NCI-H2029 treated with DMSO at 0.1 percent for 48 hours (cell line): ENCODE measurements around the gene TGFBR3.

ENCODE experiments used
- DNase-seq: peaks from one replicate; lab custom pipeline; 2025; lab: John Stamatoyannopoulos, UW

The TGFBR3 gene

DNA sequence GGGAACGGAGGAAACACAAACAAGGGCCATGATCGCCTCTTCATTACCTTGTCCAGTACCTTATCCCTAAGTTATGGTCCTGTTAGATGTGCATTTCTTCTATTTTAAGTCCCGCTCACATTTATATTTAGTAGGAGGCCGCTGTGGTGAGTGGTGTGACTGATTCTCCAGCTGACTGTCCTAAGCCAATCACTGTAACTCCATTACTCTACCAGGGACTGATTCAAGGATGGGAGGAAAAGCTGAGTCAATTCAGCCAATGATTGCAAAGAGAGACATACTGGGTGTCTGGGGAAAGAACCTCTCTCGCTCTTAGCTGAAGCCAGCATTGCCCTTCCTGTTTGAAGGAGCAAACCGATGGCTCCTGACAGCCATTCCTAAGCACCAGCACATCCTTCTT is 59.7 kb downstream of the TGFBR3 start:
- no peak for DNase-seq

DNA sequence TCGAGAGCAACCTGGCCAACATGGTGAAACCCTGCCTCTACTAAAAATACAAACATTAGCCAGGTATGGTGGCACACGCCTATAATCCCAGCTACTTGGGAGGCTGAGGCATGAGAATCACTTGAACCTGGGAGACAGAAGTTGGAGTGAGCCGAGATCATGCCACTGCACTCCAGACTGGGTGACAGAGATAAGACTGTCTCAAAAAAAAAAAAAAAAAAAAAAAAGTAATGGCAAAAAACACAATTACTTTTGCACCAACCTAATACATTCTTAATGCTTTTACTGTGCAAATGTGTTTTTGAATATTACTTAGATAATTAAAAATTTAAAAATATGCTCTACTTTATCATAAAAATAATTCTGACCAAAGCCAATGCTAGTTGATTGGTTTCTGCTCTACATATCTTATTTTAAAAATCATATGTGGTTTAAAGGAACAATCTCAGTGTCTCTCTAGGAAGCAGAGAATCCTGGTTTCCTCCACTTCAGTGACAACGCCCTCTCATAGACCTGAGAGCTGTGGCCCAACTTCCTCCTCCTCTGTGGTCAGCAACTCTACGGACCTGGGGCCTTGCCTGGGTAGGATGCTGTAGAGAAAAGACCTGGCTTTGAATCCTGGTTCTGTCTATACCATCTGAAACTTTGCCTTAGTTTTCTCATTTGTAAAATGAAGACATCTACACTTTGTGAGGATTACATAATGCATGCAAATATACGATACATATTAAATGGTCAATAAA is 64.7 kb downstream of the TGFBR3 start:
- DNase-seq: no peak

DNA sequence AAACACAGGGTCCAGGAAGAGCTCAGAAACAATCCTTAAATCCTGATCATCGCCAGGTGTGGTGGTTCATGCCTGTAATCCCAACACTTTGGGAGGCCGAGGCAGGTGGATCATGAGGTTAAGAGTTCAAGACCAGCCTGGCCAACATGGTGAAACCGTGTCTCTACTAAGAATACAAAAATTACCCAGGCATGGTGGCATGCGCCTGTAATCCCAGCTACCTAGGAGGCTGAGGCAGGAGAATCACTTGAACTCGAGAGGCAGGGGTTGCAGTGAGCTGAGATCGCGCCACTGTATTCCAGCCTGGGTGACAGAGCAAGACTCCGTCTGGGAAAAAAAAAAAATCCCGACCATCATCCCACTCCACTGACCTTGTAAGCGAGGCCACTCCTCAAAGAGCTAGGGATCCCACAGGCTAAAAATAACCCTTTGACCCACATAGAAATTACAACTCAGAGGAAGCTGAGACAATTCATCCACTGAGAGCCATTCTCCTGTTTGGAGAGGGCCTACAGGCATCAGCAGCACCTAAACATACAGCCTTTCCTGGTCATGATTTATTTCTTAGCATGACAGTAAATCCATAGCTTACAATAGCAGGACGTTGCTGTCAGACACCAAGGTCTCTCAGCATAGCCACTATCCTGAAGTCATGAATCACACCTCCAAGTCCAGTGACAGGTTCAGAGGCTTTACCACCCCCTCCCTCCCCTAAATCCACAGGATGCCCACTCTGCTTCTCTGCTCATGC is 66.7 kb downstream of the TGFBR3 start:
- no peak for DNase-seq

DNA sequence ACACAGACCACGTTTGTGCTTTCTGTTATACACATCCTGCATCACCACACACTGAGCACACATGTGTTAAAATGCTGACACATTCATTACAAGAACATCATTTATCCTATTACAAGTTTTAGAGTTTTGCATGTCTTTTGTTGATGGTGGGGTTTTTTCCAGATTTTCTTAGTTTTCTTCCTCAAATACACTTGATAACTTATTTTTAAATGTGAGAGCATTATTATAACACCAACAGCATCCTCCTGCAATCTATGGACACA is 67.3 kb downstream of the TGFBR3 start:
- no peak for DNase-seq

DNA sequence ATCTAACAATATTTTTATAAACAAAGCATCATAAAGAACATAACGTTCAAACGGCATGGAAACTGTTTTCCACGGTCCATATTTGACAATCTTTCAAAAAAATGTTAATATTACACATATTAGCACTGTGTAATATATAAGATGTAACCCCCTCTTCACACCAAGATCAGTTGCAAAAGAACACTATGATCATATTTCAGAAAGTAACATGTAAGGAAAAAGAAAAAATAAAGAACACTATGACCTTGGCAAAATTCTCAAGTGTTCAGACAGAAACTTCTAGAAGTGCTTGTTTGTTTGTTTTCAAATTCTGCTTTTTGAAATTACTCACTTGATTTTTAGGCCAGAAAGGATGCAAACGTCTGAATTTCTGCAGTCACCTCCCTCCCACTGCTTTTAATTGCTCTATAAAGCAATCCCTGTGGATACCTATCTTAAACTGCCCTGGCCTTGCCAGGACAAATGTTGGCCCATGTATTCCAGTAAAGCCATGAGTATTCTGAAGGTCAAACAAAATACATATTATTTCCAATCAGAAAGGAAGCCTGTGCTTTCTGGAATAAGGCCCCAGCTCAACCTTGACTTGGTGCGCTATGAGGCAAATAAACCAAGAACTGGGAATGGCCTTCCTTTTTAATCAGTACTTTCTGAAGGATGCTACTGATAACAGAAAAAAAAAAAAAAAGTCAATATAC is 68.6 kb downstream of the TGFBR3 start:
- DNase-seq: no peak

DNA sequence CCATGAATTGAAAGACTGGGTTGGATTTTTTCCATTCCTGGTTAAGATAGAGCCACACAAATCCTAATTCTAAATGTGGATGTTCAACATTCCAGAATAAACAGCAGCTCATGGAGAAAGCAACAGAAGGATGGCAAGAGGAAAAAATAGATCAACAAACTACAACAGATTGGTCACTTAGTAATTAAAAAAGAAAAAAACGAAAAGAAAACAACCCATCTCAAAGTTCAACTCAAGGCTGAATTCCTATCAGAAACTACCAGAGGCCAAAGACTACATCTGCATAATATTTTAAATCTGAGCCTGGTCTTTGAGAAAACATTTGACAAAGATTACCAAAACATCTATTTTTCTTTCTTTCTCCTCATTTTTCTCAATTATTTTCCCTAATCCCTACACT is 69.9 kb downstream of the TGFBR3 start:
- DNase-seq: no peak

DNA sequence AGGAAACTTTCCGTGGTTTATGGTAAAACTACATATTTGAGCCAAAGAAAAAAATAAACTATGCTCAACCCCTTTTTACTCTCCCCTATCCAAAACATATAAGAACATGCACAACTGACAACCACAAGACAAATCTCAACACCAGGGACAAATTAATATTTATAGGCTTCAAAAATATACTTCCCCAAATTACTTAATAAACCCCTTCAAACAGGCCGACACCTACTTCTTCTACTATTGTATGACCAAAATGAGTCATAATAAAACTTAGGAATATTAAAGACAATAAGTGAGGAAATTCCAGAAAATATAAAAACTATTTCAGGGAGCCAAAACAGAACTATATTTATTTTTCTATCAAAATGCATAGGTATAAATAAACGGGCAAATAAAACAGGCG is 71.5 kb downstream of the TGFBR3 start:
- DNase-seq: no peak

DNA sequence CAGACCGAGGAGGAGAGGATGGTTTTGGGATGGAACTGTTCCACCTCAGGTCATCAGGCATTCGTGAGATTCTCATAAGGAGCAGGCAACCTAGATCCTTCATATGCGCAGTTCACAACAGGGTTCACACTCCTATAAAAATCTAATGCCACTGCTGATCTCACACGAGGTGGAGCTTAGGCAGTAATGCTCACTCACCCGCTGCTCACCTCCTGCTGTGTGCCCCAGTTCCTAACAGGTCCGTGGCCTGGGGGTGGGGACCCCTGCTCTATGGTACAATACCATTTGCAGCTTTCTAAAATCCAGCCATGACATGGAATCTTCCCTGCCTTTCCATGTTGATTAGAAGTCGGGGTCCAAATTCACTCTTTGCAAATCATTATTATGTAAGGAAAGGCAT is 72.1 kb downstream of the TGFBR3 start:
- no peak for DNase-seq

DNA sequence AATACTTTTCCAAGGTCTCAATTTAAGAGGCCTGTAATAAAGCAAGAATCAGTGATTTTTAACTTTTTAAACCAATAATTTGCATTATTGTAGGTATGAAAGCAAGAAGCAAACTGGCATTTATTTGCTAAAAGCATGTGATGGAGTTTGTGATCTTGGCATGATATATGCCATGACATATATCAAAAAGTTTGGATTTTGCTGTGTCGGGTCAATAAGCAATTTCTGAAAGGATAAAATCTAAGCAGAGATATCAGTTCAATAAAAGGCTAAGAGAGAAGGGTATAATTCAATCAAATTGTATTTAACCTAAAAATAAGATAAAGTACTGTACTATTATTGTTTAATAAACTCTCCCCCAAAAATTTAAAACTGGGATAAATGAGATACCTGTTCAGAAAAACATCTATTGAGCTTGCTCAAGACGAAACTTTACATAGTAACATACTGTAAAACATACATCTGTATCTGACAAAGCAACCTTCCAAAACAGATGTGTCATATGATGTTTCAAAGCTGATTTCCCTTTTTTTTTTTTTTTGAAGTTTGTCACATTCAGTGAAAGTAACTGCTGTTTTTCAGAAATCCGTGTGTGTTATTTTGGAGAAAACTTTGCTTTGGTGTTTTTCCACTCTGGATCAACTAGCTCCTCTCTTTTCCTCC is 74.5 kb downstream of the TGFBR3 start:
- no peak for DNase-seq

DNA sequence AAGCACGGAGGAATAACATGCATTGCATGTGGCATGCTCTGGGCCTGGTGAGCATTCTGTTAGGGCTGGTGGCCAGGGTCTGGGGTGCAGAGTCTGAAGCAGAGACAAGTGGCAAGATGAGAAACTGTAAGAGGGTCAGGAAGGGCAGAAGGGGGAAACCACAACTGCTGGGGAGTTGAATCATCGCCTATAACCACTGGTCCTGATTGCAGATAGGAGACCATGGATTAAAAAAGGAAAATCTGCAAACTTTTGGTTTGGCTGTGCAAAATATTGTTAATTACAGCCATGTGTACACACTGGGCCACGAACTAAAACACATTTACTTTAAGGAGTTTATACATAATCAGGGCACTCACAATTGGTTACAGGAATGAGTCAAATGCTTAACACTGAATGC is 76.6 kb downstream of the TGFBR3 start:
- DNase-seq: no peak

DNA sequence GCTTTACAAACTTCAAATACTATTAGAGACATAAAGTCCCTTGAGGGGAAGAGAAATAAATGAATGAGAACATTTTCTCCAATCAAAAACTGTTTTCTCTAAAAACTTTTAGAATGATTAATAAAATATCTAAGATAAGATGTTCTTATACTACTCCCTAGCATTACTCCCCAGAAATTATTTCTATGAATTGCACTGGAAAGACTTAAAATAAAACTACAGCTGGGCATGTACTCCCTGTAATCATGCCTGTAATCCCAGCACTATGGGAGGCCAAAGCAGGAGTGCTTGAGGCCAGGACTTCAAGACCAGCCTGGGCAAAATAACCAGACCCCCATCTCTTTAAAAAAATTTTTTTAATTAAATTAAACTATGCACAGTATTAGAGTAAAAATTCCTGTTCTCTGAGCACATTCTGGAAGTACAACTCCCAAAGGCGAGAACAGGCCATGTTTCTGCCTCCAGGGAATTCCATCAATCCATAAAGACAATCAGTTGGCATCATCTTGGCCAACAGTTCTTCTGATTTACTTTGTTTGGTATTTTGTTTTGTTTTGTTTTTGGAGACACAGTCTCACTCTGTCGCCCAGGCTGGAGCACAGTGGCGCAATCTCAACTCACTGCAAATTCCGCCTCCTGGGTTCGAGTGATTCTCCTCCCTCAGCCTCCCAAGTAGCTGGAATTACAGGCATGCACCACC is 77.9 kb downstream of the TGFBR3 start:
- no peak for DNase-seq

DNA sequence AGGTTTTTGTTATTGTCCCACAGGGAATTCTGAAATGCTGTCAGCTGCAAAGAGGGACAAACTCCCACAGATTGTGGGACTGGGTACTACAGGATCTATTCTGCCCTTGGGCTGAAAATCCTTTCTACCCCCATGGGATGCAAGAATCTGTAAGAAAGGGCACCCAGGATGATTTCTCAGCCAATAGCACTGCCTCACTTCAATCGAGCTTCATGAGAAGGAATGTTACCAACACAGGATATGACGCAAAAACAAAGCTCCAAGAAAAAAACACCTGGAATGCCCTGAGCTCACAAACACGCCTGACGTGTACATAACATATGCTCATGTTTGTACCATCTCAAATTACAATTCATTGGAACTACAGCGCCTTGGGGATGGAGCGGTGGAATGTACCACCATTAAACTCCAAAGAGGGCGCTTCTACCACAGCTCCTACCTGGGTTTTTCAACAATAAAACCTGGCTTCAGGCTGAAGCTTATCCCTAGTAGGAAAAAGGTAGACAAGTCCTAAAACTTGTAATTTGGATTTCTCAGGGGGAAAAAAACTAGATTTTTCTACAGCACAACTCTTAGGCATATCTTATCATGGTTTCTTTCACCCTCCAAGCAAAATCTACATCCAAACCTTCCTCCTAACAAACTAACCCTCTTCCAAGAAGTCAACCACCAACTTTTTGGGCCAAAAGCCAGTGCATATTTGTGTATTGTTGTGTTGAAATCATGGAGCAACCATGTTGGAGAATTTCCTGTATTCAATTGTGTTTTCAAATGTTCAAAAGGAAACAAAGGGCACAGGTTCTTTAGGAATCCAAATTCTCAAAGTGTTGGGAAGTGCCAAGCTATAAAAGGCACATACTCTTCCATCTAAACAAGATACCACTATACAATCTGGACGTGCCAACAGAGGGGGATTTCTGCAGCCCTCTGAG is 78.9 kb downstream of the TGFBR3 start:
- no peak for DNase-seq

DNA sequence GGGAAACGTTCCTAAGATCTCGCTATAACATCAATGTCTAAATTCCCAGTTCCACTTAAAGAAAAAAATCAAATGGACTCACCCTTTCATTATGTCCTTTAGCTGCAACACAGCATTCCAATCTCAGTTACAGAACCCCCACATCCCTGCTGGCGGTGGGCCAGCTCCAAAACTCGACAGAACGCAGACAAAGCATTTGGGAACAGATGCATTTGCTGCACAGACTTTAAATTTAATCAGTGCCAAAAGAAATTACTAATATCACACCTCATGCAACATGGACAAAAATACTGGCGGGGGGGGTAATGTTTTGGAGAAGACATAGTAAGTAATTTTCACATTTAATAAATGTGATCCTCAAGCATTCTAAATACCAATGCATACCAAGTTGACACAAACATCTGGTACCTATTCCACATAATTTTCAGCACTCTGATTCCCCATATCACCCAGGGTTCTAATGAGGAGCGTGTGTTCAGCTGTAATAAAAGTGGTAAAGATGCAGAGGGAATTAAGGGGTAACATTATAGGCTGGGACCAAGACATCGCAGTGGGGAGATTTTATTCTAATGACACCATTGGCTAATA is 79.7 kb downstream of the TGFBR3 start:
- DNase-seq: no peak

DNA sequence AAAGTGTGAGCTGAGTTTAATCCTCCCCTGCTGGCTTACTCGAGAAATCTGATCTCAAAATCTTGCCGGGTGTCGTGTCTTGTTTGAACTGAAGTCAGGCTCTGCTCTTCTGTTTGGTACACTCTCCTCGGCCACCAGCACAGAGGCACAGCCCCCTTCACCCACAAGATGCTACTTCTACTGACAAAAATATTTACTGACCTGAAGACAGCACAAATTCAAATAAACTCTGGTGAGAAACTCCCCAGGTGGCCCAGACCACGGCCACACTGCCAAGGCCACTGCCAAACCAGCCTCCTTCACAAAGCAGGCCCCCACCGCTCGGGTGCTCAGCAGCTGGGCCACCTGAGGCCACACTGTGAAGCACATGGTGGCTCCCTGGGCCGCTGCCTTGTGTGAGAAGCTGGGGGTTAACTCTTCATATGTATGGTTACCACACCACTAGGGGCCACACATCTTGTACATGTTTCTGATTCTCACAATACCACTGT is 80.6 kb downstream of the TGFBR3 start:
- no peak for DNase-seq

DNA sequence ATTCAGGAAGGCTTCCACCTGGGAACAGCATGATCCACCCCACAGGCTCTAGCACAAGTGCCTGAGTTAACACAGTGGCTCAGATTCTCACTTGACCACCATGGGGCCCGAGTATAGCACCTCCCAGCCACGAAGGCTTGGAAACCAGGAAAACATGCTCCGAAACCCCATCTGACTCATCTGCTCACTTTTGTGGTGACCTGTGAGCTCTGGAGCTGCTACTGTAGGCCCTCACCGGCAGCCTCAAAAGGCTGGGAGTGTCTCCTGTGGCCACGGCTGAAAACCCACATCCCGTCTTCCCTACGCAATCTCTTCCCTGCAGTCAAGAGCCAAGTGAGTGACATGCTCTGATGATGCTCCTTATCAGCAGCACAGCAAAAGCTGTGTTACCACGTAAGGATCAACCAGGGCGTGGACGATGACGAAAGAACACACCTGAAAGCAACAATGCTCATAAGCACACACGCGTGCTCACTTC is 81.4 kb downstream of the TGFBR3 start:
- DNase-seq: no peak

DNA sequence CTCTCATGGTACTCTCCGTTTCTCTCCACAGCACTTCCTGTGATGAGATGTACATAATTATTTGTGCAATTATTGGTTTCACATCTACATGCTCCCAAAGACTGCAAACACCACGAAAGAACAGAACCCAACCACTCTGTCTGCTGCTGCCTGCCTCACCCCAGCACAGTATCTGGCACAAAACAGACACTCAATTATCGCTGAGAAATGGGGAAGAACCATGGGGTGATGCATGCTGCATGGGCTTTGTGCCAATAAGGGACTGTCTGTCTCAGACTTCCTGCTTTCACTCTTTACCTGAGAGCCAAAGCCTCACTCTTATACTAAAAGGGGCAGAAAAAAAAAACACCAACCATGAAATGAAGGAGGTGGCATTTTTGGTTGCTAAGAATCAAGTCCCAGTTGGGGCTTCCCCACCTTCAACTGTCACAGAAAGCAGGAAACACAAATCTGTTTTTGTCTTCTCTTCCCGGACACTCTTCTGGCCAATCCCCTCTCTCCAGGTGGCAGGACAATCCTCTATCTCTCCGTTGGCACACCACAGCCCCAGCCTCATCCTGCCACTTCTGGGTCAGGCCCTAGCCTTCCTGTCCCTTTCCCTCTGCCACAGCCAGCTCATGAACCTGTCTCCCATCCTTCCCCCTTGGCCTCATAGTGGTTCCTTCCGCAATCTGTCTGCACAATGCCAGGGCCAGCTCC is 82.0 kb downstream of the TGFBR3 start:
- peak; percentile 50 for DNase-seq

DNA sequence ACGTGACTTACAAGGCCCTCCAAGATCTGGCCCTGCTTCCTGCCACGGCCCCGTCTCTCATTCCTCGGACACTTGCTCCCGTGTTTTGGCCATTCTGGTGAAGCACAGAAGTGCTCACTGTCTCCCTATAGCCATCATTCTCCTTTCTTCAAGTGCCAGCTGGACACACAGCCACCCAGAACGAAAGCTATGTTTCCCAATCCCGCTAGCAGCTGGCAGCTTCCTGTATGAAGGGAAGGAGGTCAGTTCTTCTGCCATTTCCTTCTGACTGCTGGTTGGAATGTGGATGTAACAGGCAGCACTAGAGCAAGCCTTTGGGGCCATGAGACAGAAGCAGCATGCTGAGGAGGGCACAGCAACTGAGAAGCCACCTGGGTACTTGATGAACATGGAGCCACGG is 82.8 kb downstream of the TGFBR3 start:
- DNase-seq: peak; percentile 39

DNA sequence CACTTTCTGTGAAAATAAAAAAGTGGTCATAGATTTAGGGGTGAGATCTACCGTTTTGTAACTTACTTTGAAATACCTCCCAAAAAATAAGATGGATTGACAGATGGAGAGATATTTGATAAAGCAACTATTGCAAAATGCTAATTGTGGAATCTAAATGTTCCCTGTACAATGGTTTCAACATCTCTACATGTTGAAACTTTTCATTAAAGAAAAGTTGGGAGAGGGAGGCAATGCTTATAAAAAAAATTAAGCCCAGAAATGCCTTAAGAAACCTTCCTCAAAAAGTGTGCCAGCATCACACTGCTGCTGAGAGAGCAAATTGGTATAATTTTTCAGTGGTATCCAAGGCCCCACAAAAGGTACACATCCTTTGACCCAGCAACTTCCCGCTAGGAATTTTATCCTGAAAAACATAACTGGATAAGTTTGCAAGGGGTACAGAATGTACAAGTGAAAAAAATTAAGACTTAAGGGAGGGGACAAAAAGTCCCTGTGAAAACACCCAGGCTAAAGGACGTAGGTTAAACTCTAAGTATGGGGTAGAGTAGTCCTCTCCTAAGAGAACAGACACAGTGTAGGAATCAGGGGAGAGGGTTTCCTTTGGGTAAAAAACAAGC is 84.3 kb downstream of the TGFBR3 start:
- DNase-seq: no peak

DNA sequence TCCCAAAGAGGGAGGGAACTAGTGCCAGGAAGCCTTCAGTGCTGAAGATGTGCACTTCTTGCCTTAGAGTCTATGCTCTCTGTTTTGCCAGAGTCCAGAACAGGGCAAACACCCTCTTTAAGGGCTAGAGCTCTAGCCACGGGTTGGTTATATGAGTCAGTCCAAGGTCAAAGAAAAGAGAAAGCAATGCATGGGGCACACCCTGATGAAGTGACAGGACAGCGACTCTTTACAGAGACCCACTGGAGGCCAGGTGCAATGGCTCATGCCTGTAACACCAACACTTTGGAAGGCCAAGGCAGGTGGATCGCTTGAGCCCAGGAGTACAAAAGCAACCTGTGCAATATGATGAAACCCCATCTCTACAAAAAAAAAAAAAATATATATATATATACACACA is 86.1 kb downstream of the TGFBR3 start:
- no peak for DNase-seq
